Transverse colon (tissue), 4 donors: ENCODE measurements around the gene GNL3L. TPM values are rescaled to one million over a fixed set of nuclear protein-coding genes. Genes with fewer than 3 reads are reported as not detected.

Experiments
- DNase-seq: peaks from one replicate; pipeline ENCODE4 v3.0.0-alpha.2; 2019
- H3K27ac ChIP-seq, 4 donors: fragments of 200-600 bp; sonication (generic); 2 replicates each; pipeline ENCODE4 v1.5.1; 2016 to 2018; ENCODE audit warnings: inconsistent platforms in 4 of 4
- H3K27me3 ChIP-seq: fragments of 200-600 bp; sonication (generic); 2 replicates; pipeline ENCODE4 v1.5.1; 2017; ENCODE audit warnings: inconsistent platforms
- H3K36me3 ChIP-seq, 4 donors: fragments of 200-600 bp; sonication (generic); 2 replicates each; pipeline ENCODE4 v1.5.1; 2017 to 2019; ENCODE audit warnings: inconsistent platforms in 4 of 4
- H3K4me1 ChIP-seq, 4 donors: fragments of 200-600 bp; sonication (generic); 2 replicates each; pipeline ENCODE4 v1.5.1; 2017 to 2020; ENCODE audit warnings: inconsistent platforms in 4 of 4
- H3K4me3 ChIP-seq, 4 donors: fragments of 200-600 bp; sonication (generic); 1 replicate in 1 of 4; 2 replicates in 3 of 4; pipeline versions ENCODE4 v1.5.1 to v1.6.1; 2017 to 2019; ENCODE audit warnings: inconsistent platforms in 4 of 4
- H3K9me3 ChIP-seq, 2 donors: fragments of 200-600 bp; sonication (generic); 2 replicates each; pipeline ENCODE4 v1.5.1; 2017 to 2019; ENCODE audit warnings: inconsistent platforms in 2 of 2
- EP300 ChIP-seq: sonication (generic); formaldehyde crosslinking; IDR thresholded peaks from one replicate; pipeline ENCODE4 v1.6.1; 2017; ENCODE audit warnings: antibody characterized with exemption, low read depth
- POLR2A ChIP-seq: fragments of 450-650 bp; IDR thresholded peaks from one replicate; pipeline ENCODE4 v1.6.1; 2016; ENCODE audit warnings: antibody characterized with exemption, mild to moderate bottlenecking, moderate library complexity
- POLR2AphosphoS5 ChIP-seq, 3 donors: sonication (generic); formaldehyde crosslinking; IDR thresholded peaks; one replicate each; pipeline ENCODE4 v1.6.1; 2016; ENCODE audit warnings: antibody characterized with exemption in 3 of 3
- WGBS, 2 donors: methylation state at CpG; one replicate each; pipeline ENCODE4 v1.1.5; 2018; ENCODE audit warnings: low coverage in 1 of 2; 5-methylcytosine and 5-hydroxymethylcytosine counted together
- in situ Hi-C, 4 donors: fragments of 200-750 bp; cut with MboI; loops; one replicate each; pipeline versions ENCODE4 v1.15.0 to v1.15.1; 2017; ENCODE audit warnings: low sequenced_read_pairs in 3 of 4, low pct_ligation_motif_present in 1 of 4, low pct_unique_long_range_greater_than_20kb in 1 of 4
- intact Hi-C: fragments of 100-400 bp; cut with DNase I; formaldehyde crosslinking; loops from one replicate; pipeline ENCODE4 v1.15.1; 2023; ENCODE audit warnings: low total_unique reads
- total RNA-seq, 4 donors: library from RNA; depleted of rRNA; stranded (reverse); fragments of >200 nt; gene quantifications; one replicate each; pipeline ENCODE4 v1.1.0, GENCODE V29; 2016
- TF ChIP-seq, protein P1 (sequence below), 5 experiments: fragments of 200-600 bp in 3 of 5; fragments of 450-650 bp in 2 of 5; sonication (generic) in 3 of 5; IDR thresholded peaks; 1 replicate in 2 of 5; 2 replicates in 3 of 5; pipeline ENCODE4 v1.5.1; 2016 to 2017; ENCODE audit warnings: antibody characterized with exemption in 5 of 5, inconsistent platforms in 3 of 5, mild to moderate bottlenecking in 2 of 5, moderate library complexity in 1 of 5

GNL3L gene, protein sequence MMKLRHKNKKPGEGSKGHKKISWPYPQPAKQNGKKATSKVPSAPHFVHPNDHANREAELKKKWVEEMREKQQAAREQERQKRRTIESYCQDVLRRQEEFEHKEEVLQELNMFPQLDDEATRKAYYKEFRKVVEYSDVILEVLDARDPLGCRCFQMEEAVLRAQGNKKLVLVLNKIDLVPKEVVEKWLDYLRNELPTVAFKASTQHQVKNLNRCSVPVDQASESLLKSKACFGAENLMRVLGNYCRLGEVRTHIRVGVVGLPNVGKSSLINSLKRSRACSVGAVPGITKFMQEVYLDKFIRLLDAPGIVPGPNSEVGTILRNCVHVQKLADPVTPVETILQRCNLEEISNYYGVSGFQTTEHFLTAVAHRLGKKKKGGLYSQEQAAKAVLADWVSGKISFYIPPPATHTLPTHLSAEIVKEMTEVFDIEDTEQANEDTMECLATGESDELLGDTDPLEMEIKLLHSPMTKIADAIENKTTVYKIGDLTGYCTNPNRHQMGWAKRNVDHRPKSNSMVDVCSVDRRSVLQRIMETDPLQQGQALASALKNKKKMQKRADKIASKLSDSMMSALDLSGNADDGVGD
- total RNA-seq, result 10 to 100 TPM; 29.5 to 36.6 (median 31.7) TPM

DNA sequence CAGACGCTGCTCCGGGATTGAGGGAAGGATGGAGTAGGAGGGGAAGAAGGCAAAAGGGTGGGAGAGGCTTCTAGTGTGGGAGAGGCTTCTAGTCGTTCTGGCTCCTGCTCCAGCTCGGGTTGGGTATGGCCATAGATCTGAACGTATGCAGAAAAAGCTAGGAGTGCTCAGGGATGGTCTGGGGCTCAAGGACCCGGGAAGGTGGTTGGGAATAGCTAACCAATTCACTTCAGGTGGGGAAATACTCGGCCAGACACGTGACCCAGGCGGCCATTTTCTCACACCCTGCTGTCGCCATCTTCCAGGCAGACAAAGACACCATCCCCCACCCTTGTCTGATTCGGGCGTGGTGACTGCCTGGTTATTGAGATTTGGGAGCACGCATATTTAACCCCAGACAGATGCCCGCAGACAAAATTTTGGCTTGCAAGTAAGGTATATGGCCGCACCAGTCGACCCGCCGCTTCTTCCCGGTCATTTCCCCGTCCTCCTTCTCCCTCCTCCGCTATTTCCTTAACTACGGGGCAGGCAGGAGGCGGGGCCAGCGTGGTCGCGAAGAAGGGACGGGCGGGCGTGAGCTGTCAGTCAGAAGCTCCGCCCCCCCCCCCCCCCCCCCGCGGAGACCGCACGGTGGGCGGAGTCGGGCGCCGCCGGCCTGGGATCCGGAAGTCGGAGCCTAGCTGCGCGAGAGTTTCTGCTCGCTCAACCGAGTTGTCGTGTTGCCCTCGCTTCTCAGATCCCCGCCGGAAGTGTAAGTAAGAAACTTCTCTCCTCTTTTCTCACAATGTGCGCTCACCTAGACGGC is at the start of gene GNL3L:
GNL3L (plus strand) TSS at position 668 of the 805 bp plus-strand sequence. CDS start 2,348 bp downstream, outside the sequence.
- H3K4me1 ChIP-seq, result peaks cover 0 to 22% (median 3%) of the 10 kb centered on the region in 4 donors
- no peaks in the 10 kb centered on the region for H3K36me3 ChIP-seq
- WGBS, 2 donors, result 48% methylated on average over 49 of the region's 51 CpGs; no CpG with 5 or more reads in 1 of the 2 donors
- H3K4me3 ChIP-seq, result peak within 1 kb of the TSS; percentile 49 to 83 (median 70)
- no peaks in the 10 kb centered on the region for H3K27me3 ChIP-seq
- intact Hi-C loops (no loop called here), in situ Hi-C loops (no loop called here)
- no peaks in the 10 kb centered on the region for H3K9me3 ChIP-seq
- peak; percentile 90 for DNase-seq
- TF ChIP-seq EP300 (no peak), POLR2A (peak; percentile 27), POLR2AphosphoS5 (IDR thresholded peaks at IDR 0.05) (peak in 2 of 3 donors; percentile 19 to 40)
- TF ChIP-seq, protein P1, sequence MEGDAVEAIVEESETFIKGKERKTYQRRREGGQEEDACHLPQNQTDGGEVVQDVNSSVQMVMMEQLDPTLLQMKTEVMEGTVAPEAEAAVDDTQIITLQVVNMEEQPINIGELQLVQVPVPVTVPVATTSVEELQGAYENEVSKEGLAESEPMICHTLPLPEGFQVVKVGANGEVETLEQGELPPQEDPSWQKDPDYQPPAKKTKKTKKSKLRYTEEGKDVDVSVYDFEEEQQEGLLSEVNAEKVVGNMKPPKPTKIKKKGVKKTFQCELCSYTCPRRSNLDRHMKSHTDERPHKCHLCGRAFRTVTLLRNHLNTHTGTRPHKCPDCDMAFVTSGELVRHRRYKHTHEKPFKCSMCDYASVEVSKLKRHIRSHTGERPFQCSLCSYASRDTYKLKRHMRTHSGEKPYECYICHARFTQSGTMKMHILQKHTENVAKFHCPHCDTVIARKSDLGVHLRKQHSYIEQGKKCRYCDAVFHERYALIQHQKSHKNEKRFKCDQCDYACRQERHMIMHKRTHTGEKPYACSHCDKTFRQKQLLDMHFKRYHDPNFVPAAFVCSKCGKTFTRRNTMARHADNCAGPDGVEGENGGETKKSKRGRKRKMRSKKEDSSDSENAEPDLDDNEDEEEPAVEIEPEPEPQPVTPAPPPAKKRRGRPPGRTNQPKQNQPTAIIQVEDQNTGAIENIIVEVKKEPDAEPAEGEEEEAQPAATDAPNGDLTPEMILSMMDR (IDR thresholded peaks at IDR 0.05), result no peak
- peak within 1 kb of the TSS; percentile 77 to 86 (median 84) for H3K27ac ChIP-seq

DNA sequence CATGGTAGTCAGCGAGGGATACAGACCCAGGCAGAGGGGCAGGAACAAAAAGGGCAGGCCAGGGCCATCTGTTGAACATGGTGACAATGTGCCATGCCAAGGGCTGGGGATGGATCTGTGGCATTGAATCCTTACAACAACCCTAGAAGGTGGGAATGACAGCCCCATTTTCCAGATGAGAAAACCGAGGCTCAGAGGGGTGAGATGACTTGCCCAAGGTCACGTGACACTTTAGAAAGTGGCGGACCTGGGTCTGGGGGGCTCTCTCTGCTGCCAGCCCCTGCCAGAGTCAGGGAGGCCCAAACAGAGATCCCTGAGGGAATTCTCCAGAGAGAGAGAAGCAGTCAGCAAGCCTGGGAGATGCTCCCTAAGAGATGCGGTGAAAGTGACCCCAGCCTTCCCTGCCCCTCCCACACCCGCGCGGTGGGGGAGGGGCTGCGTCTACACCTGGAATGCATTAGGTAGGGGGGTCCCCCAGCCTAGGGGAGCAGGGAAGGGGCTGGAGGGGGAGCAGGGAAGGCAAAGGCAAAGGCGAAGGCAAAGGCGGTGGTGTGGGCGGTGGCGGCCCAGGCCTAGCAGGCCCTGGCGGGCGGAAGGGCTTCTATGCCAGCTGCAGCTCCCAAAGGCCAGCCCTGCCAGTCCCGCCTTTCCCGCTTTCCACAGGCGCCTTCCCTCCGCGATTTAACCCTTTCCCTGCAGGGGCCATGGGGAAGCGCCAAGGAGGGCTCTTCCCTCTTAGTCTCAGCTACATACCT is 47.0 kb upstream of the GNL3L start:
- in situ Hi-C loops, result no loop called here
- no peaks in the 10 kb centered on the region for H3K36me3 ChIP-seq

DNA sequence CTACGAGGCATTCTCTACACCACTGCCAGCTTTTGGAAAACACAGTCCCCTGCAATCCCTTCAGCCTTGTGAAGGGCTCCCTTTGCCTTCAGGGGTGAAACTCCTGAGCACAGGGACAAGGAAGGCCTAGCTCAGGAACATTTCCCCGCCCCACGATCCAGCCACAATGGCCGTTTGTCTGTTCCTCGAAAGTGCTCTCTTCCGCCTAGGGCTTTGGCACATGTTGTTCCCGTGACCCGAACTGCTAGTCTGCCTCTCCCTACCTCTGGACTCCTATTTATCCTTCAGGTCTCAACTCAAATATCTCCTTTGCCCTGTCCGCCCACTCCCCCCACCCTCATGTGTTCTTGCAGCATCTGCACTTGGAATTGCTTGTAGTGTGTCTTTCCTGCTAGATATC is 46.1 kb upstream of the GNL3L start:
- no peak for DNase-seq
- no peak for TF ChIP-seq POLR2AphosphoS5 (IDR thresholded peaks at IDR 0.05)
- TF ChIP-seq, protein P1 (IDR thresholded peaks at IDR 0.05), result no peak
- TF ChIP-seq EP300, result no peak
- no peak for TF ChIP-seq POLR2A
- H3K9me3 ChIP-seq, result no peaks in the 10 kb centered on the region
- H3K27me3 ChIP-seq, result no peaks in the 10 kb centered on the region
- H3K4me1 ChIP-seq, result peaks cover 8 to 29% (median 16%) of the 10 kb centered on the region in 4 donors
- H3K27ac ChIP-seq, result peak overlapping the region; percentile 63 to 75 (median 70)
- no peak overlapping the region for H3K4me3 ChIP-seq
- in situ Hi-C loops, result no loop called here
- WGBS, 2 donors, result 68 to 100% methylated on average over 1 to 9 of the region's 9 CpGs
- H3K36me3 ChIP-seq, result no peaks in the 10 kb centered on the region
- intact Hi-C loops, result no loop called here

More for the DNA sequence above, 47.0 kb upstream of the GNL3L start:
- TF ChIP-seq EP300, result no peak
- TF ChIP-seq, protein P1 (IDR thresholded peaks at IDR 0.05), result no peak
- no peak for TF ChIP-seq POLR2AphosphoS5 (IDR thresholded peaks at IDR 0.05)
- no peak for TF ChIP-seq POLR2A
- peak; percentile 25 for DNase-seq
- H3K4me3 ChIP-seq, result peak overlapping the region in 1 of 4 donors; percentile 11
- no peaks in the 10 kb centered on the region for H3K9me3 ChIP-seq
- H3K27ac ChIP-seq, result peak overlapping the region; percentile 63 to 75 (median 70)
- intact Hi-C loops, result no loop called here
- no peaks in the 10 kb centered on the region for H3K27me3 ChIP-seq
- H3K4me1 ChIP-seq, result peaks cover 8 to 29% (median 16%) of the 10 kb centered on the region in 4 donors
- 31 to 50% methylated on average over 1 to 21 of the region's 21 CpGs for WGBS, 2 donors
